ENCODE measurements around the gene TENM4. TPM values are rescaled to one million over a fixed set of nuclear protein-coding genes. Genes with fewer than 3 reads are reported as not detected.

The TENM4 gene
- total RNA-seq, 1 donor from 2014 or later = 0.63 TPM

DNA sequence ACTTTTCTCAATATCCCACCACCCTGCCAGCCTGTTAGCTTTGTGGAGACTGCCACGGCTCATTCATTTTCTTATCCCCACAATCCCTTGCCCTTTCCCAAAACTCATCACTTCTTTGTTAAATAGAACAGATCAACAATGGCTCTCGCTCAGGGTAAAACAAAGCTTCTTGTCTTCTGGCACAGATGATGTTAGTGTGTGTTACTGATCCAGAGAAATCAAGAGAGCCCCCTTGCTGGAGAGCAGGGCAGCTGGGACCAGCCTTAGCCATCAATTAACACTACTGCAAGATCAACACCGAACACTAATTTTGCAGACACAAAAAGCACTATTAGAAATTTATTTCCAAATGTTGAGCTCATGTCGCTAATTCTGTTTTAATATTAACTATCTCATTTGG, 420.9 kb downstream of the TENM4 start:
- TF ChIP-seq, protein P1, sequence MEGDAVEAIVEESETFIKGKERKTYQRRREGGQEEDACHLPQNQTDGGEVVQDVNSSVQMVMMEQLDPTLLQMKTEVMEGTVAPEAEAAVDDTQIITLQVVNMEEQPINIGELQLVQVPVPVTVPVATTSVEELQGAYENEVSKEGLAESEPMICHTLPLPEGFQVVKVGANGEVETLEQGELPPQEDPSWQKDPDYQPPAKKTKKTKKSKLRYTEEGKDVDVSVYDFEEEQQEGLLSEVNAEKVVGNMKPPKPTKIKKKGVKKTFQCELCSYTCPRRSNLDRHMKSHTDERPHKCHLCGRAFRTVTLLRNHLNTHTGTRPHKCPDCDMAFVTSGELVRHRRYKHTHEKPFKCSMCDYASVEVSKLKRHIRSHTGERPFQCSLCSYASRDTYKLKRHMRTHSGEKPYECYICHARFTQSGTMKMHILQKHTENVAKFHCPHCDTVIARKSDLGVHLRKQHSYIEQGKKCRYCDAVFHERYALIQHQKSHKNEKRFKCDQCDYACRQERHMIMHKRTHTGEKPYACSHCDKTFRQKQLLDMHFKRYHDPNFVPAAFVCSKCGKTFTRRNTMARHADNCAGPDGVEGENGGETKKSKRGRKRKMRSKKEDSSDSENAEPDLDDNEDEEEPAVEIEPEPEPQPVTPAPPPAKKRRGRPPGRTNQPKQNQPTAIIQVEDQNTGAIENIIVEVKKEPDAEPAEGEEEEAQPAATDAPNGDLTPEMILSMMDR (IDR thresholded peaks at IDR 0.05; ENCODE audit: borderline replicate concordance) = no peak
- intact Hi-C loops (cut with micrococcal nuclease) = no loop called here
- H3K27me3 ChIP-seq (ENCODE audit: low read depth) = peaks cover 36% of the 10 kb centered on the region
- H3K9me3 ChIP-seq (replicated peaks) = no peaks in the 10 kb centered on the region
- no peaks in the 10 kb centered on the region for H3K36me3 ChIP-seq
- DNase-seq = no peak
- H3K27ac ChIP-seq (replicated peaks) = no peak overlapping the region
- H3K4me3 ChIP-seq = no peak overlapping the region
- peaks cover 7% of the 10 kb centered on the region for H3K4me1 ChIP-seq

DNA sequence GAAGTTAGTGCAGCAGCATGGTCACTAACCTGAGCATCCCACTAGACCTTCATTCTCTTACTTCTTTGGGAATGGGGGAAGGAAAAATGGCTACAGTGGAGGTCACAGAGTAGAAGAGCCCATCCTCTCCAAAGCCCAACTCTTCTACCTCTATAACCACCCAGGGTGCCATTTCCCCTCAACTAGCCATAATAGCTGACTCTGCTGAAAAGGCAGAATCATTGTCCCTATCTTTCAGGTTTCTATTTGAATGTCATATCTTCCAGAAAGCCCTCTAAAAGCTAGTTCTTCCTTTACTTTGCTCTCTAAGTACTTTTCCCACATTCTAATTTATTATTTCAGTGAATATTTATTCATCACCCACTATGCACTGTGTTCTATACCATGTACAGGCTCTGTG, 421.6 kb downstream of the TENM4 start:
- TF ChIP-seq, protein P1 (IDR thresholded peaks at IDR 0.05; ENCODE audit: borderline replicate concordance) = no peak
- intact Hi-C loops (cut with micrococcal nuclease) = no loop called here
- no peak for DNase-seq
- Histone ChIP-seq H3K27me3 (ENCODE audit: low read depth) (peaks cover 29% of the 10 kb centered on the region), H3K27ac (replicated peaks) (no peak overlapping the region), H3K36me3 (no peaks in the 10 kb centered on the region), H3K9me3 (replicated peaks) (no peaks in the 10 kb centered on the region), H3K4me3 (no peak overlapping the region), H3K4me1 (peaks cover 7% of the 10 kb centered on the region)

DNA sequence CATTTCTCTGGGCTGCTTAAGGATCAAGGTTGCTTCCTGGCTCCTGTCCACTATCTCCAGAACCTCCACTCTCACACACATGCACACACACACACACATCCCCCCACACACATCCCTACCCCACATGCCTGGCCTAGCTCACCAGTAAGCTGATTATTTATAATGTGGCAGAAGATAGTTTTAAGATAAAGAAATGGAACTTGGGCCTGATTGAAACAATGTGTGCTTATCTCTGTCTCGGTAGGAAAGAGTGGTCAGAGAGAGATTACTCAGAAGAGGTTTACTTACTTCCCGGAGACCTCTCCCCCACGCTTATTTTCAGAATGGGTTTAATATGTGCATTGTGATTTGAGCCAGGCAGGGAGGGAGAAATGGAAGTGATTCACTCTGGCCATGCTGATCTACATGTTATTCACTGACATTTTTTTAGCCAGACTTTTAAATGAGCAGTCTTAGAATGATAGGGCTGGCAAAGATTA, 422.4 kb downstream of the TENM4 start:
- Histone ChIP-seq H3K27ac (replicated peaks) (no peak overlapping the region), H3K9me3 (replicated peaks) (no peaks in the 10 kb centered on the region), H3K4me3 (no peak overlapping the region), H3K36me3 (no peaks in the 10 kb centered on the region), H3K27me3 (ENCODE audit: low read depth) (peaks cover 25% of the 10 kb centered on the region), H3K4me1 (peaks cover 7% of the 10 kb centered on the region)
- DNase-seq = no peak
- TF ChIP-seq, protein P1 (IDR thresholded peaks at IDR 0.05; ENCODE audit: borderline replicate concordance) = no peak
- intact Hi-C loops (cut with micrococcal nuclease) = no loop called here

DNA sequence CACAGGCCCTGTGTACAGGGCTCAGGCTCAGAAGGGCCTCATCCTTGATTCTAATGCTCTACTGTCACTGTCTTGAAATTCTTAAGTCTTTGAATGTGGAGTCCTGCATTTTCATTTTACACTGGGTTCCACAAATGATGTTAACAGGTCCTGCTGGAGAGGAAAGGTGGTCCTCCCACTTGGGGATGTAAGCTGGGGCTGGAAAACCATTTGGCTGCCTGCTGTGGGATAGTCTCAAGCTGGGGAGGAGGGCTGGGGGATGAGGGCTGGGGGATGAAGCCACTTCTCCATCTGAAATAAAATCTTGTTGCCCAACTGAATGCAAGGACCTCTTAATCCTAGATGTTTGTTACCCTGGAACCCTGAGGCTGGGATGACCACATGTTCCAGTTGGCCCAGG, 423.0 kb downstream of the TENM4 start:
- DNase-seq = no peak
- no peaks in the 10 kb centered on the region for H3K9me3 ChIP-seq (replicated peaks)
- H3K27ac ChIP-seq (replicated peaks) = no peak overlapping the region
- intact Hi-C loops (cut with micrococcal nuclease) = no loop called here
- H3K4me1 ChIP-seq = peaks cover 7% of the 10 kb centered on the region
- H3K27me3 ChIP-seq (ENCODE audit: low read depth) = peaks cover 22% of the 10 kb centered on the region
- no peak overlapping the region for H3K4me3 ChIP-seq
- TF ChIP-seq, protein P1 (IDR thresholded peaks at IDR 0.05; ENCODE audit: borderline replicate concordance) = no peak
- no peaks in the 10 kb centered on the region for H3K36me3 ChIP-seq

DNA sequence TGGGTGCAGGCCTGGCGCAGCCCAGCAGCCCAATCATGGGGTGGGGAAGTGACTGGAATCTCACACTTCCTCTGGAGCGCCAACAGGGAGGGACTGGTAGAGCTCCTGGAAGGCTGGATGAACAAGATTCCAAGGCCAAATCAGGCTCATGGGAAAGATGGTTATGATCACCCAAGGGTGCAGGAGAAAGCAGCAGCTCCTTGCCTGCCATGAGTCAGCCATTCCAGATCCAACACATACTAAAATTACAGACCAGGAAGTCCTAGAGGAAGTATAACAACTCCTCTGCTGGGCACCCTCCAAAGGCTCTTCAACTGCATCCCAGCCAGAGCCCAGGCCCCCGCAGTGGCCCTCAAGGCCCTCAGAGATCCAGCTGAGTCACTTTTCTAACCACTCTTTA, 427.3 kb downstream of the TENM4 start:
- no peaks in the 10 kb centered on the region for H3K36me3 ChIP-seq
- peaks cover 35% of the 10 kb centered on the region for H3K27me3 ChIP-seq (ENCODE audit: low read depth)
- no peak for DNase-seq
- no peak overlapping the region for H3K4me3 ChIP-seq
- intact Hi-C loops (cut with micrococcal nuclease) = no loop called here
- TF ChIP-seq, protein P1 (IDR thresholded peaks at IDR 0.05; ENCODE audit: borderline replicate concordance) = no peak
- H3K9me3 ChIP-seq (replicated peaks) = no peaks in the 10 kb centered on the region
- H3K27ac ChIP-seq (replicated peaks) = no peak overlapping the region
- peaks cover 2% of the 10 kb centered on the region for H3K4me1 ChIP-seq
